ENCODE data around the gene USH1C.

Gene USH1C

GRCh38 chr11:17521106-17521900 lies 22.9 kb downstream of the USH1C start:
- TF ChIP-seq CSDC2 (CRISPR knock-in tag; IDR thresholded peaks at IDR 0.05) (no peak), ISL1 (CRISPR knock-in tag; IDR thresholded peaks at IDR 0.05) (no peak), OSR1 (CRISPR knock-in tag; IDR thresholded peaks at IDR 0.05) (no peak), ESRRG (CRISPR knock-in tag; IDR thresholded peaks at IDR 0.05) (no peak), SNAI2 (CRISPR knock-in tag; IDR thresholded peaks at IDR 0.05) (no peak), TCF4 (CRISPR knock-in tag; IDR thresholded peaks at IDR 0.05; ENCODE audit: borderline replicate concordance) (no peak), ZNF565 (CRISPR knock-in tag; conservative IDR thresholded peaks at IDR 0.05; ENCODE audit: low read depth) (no peak), RARB (CRISPR knock-in tag; IDR thresholded peaks at IDR 0.05) (no peak), ZC3H10 (CRISPR knock-in tag; IDR thresholded peaks at IDR 0.05) (no peak), ZFP3 (CRISPR knock-in tag; IDR thresholded peaks at IDR 0.05) (no peak), CSRNP3 (CRISPR knock-in tag; IDR thresholded peaks at IDR 0.05) (no peak), BACH2 (CRISPR knock-in tag; IDR thresholded peaks at IDR 0.05; ENCODE audit: borderline replicate concordance) (no peak), PATZ1 (CRISPR knock-in tag; IDR thresholded peaks at IDR 0.05; ENCODE audit: borderline replicate concordance) (no peak), ARNTL (CRISPR knock-in tag; IDR thresholded peaks at IDR 0.05; ENCODE audit: borderline replicate concordance, low read depth) (no peak), GLIS3 (CRISPR knock-in tag; IDR thresholded peaks at IDR 0.05) (no peak), ZNF8 (CRISPR knock-in tag; IDR thresholded peaks at IDR 0.05) (no peak), PPARA (CRISPR knock-in tag; IDR thresholded peaks at IDR 0.05; ENCODE audit: borderline replicate concordance) (no peak)
- no peak for ATAC-seq

- TF ChIP-seq ZNF70 (CRISPR knock-in tag; IDR thresholded peaks at IDR 0.05) (no peak), CSDC2 (CRISPR knock-in tag; IDR thresholded peaks at IDR 0.05) (no peak), PATZ1 (CRISPR knock-in tag; IDR thresholded peaks at IDR 0.05; ENCODE audit: borderline replicate concordance) (no peak), PPARA (CRISPR knock-in tag; IDR thresholded peaks at IDR 0.05; ENCODE audit: borderline replicate concordance) (no peak), ZNF8 (CRISPR knock-in tag; IDR thresholded peaks at IDR 0.05) (no peak), CREB5 (CRISPR knock-in tag; IDR thresholded peaks at IDR 0.05; ENCODE audit: low read depth) (no peak), ZC3H10 (CRISPR knock-in tag; IDR thresholded peaks at IDR 0.05) (no peak), ZFP3 (CRISPR knock-in tag; IDR thresholded peaks at IDR 0.05) (no peak), TOX (CRISPR knock-in tag; IDR thresholded peaks at IDR 0.05; ENCODE audit: borderline replicate concordance) (no peak)
- ATAC-seq, result no peak
Measured at GRCh38 chr11:17519061-17519885, 24.9 kb downstream of the USH1C start.

- ATAC-seq, result no peak
- TF ChIP-seq OSR1 (CRISPR knock-in tag; IDR thresholded peaks at IDR 0.05) (no peak), CSDC2 (CRISPR knock-in tag; IDR thresholded peaks at IDR 0.05) (no peak), CREB5 (CRISPR knock-in tag; IDR thresholded peaks at IDR 0.05; ENCODE audit: low read depth) (no peak), BACH2 (CRISPR knock-in tag; IDR thresholded peaks at IDR 0.05; ENCODE audit: borderline replicate concordance) (no peak), POU6F1 (CRISPR knock-in tag; IDR thresholded peaks at IDR 0.05; ENCODE audit: borderline replicate concordance, low read depth) (no peak), ZNF70 (CRISPR knock-in tag; IDR thresholded peaks at IDR 0.05) (no peak), SNAI2 (CRISPR knock-in tag; IDR thresholded peaks at IDR 0.05) (no peak), TCF4 (CRISPR knock-in tag; IDR thresholded peaks at IDR 0.05; ENCODE audit: borderline replicate concordance) (no peak), ZNF8 (CRISPR knock-in tag; IDR thresholded peaks at IDR 0.05) (no peak), GLIS3 (CRISPR knock-in tag; IDR thresholded peaks at IDR 0.05) (no peak), ZFP3 (CRISPR knock-in tag; IDR thresholded peaks at IDR 0.05) (no peak), ZFP30 (CRISPR knock-in tag; IDR thresholded peaks at IDR 0.05) (no peak), PATZ1 (CRISPR knock-in tag; IDR thresholded peaks at IDR 0.05; ENCODE audit: borderline replicate concordance) (no peak), ESRRG (CRISPR knock-in tag; IDR thresholded peaks at IDR 0.05) (no peak)
Measured at GRCh38 chr11:17518366-17518765, 25.9 kb downstream of the USH1C start.

Measured in SK-N-SH treated with all-trans-retinoic acid at 6 μM for 48 hours (cell line).